AG08395 (cell line): ENCODE results near the gene USP24.
"Not testable (repeated sequence)": the region's sequence is repeated elsewhere in the genome, so short reads cannot be mapped to it uniquely, and the experiment has no call there.

Experiments used
- DNase-seq: peaks from one replicate; pipeline ENCODE4 v3.0.0; 2012; ENCODE audit warnings: mixed read lengths, low spot score

USP24 gene

DNA sequence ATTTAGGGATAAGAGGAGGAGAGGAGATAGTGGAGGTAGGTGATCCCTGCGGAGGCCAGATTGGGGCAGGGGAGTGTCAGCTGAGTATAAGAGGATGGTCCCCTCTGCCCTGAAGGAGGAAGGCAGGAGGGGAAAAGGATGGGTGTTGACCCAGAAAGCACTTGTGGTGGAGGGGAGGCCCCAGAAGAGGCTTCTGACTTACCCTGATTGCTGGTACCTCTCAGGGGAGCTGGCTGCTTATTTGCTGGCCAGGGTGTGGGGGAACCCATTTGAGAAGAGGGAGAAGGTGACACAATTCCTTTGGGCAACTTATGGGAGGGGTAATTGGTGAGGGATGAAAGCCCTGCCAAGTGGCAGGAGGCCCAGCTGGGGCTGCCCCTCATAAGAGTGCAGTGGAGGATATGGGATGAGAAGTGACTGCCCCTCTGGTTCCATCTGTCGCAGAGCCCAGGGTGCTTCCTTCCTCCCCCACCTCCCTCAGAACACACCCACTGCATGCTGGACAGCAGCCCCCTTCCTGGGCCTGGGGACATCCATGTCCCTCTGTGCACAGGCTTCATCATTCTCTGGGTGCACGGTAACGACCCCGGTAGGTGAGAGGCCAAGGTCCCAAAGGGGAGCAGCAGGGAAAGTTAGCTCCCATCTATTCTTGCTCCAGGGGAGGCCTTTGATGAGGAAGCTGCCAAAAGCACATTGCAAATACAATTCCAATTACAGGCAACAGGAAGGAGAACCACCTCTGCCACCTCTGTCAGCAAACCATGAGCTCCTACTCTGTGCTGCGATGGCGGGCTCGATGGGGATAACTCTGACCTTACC, 177.2 kb downstream of the USP24 start:
- no peak for DNase-seq

GRCh38 chr1:55035904-55036303, 179.3 kb downstream of the USP24 start:
- DNase-seq = no peak

- no peak for DNase-seq
Measured at GRCh38 chr1:55034476-55035133, 180.6 kb downstream of the USP24 start.

- DNase-seq = no peak
Measured at GRCh38 chr1:55033265-55033614, 181.9 kb downstream of the USP24 start.

DNA sequence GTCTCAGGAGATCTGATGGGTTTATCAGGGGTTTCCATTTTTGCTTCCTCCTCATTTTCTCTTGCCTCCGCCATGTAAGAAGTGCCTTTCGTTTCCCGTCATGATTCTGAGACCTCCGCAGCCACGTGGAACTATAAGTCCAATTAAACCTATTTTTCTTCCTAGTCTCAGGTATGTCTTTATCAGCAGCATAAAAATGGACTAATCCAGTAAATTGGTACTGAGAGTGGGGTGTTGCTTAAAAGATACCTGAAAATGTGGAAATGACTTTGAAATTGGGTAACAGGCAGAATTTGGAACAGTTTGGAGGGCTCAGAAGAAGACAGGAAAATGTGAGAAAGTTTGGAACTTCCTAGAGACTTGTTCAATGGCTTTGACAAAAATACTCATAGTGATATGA, 184.1 kb downstream of the USP24 start:
- DNase-seq = not testable (repeated sequence)

GRCh38 chr1:55026682-55027081, 188.5 kb downstream of the USP24 start:
- DNase-seq = not testable (repeated sequence)

GRCh38 chr1:55024163-55024562, 191.0 kb downstream of the USP24 start:
- not testable (repeated sequence) for DNase-seq

DNA sequence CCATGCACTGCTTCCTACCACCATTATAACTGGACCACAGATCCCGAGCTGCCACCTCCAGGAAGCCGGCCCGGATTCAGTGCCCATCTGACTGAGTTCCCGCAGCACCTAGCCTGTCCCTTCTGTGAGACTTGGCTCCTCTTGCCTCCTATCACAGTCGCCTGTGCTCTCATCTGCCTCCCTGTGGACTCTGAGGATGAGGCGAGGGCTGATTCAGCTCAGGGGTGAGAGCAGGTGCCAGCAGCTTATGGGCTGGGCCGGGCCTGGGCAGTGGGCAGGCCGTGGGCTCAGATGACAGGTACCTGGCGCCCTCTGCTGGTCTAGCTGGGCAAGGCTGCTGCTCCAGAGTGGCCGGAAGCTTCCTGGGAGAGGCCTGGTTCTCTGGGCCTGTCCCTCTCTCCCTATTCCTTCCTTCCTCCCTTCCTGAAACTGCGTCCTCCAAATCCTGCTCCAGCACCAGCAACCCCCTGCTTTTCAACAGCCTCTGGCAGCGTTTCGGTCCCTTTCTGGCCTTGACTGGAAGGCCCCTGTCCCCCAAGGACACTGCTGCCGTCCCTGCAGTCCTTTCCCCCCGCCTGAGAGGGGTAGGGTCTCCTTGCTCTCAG, 193.1 kb downstream of the USP24 start:
- DNase-seq = peak; percentile 96

GRCh38 chr1:55018395-55018794, 196.8 kb downstream of the USP24 start:
- DNase-seq = no peak
